Hematopoietic multipotent progenitor cell (in vitro differentiated cells): ENCODE results near the gene NCBP2. TPM values are rescaled to one million over a fixed set of nuclear protein-coding genes. Genes with fewer than 3 reads are reported as not detected.

Experiments
- DNase-seq, 3 donors: peaks; one replicate each; pipeline ENCODE4 v3.0.0-alpha.2; 2011 to 2015; ENCODE audit warnings: low read depth in 2 of 3, low spot score in 2 of 3
- total RNA-seq: library from RNA; depleted of rRNA; stranded (reverse); fragments of >200 nt; gene quantifications from one replicate; pipeline ENCODE4 v1.2.3, GENCODE V29; 2012

Gene NCBP2
- total RNA-seq, 1 donor = 22.1 TPM

- DNase-seq = no peak
Observed at GRCh38 chr3:196889844-196890708, 52.3 kb downstream of the NCBP2 start.

GRCh38 chr3:196886144-196886543 lies 56.2 kb downstream of the NCBP2 start:
- no peak for DNase-seq

Other genes with a start within 250 kb of the NCBP2 start
- 3.0 TPM for gene CEP19, start 230.3 kb downstream of the NCBP2 start, total RNA-seq
- 11.3 TPM for gene PIGX, start 230.2 kb downstream of the NCBP2 start, total RNA-seq
- 32.9 TPM for gene PAK2, start 202.7 kb downstream of the NCBP2 start, total RNA-seq
- 18.9 TPM for gene SENP5, start 74.6 kb downstream of the NCBP2 start, total RNA-seq
- 5.4 TPM for gene PIGZ, start 26.3 kb upstream of the NCBP2 start, total RNA-seq
- gene MELTF, start 87.3 kb upstream of the NCBP2 start, total RNA-seq = 11.8 TPM